Measurements from ENCODE around the gene MTF2.
"Not testable (repeated sequence)": the region's sequence is repeated elsewhere in the genome, so short reads cannot be mapped to it uniquely, and the experiment has no call there.

The MTF2 gene

DNA sequence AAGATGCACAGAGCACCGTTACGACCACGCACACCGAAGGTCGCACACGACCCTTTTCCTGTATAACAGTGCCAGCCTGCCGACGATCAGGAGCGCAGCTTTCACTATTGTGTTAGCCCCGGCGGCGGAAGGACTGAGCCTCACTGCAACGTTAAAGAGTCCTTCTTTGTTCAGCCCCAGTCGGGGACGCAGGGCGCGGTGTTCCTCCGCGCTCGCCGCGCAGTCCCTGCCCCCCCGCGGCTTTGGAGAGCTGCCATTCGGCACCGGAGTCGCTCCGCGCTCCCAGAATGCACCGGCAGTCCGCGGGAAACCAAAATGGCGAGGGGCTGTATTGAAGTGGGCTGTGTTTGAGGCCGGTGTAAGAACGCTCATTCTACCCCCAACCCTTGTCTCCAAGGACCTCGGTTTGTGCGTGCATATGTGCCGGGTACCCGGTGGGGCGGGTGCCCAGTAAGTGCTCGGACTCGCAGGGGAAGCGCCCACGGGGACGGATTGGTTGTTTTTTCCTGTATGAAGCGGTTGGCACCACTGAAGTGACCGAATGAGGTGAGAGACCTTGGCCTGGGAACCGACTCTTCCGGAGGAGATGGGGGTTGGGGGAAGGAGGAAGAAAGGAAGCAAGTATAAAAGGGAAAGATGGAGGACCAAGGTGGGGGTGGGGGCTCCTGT is at the start of gene MTF2:
TSS of gene MTF2 (plus strand) at position 298 of the 669 bp plus-strand sequence. CDS start at position 542, 244 bp downstream.
- peak; percentile 100 for DNase-seq

DNA sequence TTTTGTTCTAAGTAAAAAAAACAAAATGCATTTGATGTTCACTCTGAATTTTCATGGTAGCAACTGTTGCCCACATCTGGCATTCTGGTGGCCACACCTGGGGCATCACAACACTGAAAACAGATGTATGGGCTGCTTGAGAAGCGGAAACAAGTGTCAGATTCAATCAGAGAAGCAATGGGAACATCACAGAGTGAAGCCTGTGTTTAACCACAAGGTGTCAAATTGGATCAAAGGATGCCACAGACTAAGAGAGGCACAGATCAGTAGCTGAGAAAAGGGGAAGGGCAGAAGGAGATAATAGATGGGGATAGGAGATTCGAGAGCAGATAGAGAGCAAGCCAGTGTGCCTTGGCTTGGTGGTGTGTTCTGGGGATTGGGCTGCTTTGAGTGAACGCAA is 49.8 kb upstream of the MTF2 start:
- DNase-seq = no peak

DNA sequence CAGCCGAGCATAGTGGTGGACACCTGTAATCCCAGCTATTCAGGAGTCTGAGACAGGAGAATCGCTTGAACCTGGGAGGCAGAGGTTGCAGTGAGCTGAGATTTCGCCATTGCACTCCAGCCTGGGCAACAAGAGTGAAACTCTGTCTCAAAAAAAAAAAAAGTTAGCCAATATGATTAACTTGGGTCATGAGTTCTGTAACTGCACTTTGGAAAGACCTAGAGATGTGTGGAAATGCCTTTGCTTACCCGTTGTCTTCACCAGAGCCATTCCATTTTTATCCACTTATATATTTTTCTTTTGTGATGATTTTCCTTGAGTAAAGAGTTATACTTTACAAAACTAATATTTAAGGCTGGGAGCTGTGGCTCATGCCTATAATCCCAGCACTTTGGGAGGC is 48.9 kb upstream of the MTF2 start:
- DNase-seq = not testable (repeated sequence)

DNA sequence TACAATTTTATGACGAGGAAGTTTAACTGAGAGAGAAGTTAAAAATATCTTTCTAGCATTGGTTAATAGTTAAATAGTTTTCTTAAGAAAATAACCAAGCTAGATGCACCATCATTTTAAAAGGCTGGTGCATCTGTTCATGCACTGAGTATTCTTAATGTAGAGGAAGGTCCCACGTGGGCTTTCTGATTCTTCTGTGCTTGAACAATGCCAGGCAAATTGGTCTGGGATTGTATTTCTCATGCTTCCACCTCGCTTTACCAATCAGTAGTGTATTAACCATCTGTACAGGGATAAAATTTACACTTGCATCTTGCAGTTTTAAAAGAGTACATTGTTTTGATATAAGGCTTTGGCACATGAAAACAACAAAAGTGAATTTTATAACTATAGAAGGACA is 47.4 kb upstream of the MTF2 start:
- DNase-seq = no peak

DNA sequence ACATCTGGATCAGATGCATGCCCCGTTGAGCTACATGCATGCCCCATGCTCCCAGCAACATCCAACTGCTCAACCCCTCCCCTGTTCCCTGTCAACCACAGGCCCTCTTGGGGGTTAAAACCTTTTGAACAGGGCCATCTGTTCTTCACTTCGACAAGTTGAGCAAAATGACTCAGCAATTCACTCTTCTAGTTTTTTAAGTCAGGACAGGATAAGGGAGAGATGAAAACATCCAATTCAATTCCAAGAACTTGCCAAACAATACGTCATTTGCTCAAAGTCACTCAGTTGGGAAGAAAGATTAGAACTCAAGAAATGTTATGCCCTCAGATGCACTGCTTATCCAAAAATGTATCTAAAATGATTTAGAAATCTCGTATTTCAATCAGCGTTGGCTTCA is 46.1 kb upstream of the MTF2 start:
- DNase-seq = peak; percentile 31

DNA sequence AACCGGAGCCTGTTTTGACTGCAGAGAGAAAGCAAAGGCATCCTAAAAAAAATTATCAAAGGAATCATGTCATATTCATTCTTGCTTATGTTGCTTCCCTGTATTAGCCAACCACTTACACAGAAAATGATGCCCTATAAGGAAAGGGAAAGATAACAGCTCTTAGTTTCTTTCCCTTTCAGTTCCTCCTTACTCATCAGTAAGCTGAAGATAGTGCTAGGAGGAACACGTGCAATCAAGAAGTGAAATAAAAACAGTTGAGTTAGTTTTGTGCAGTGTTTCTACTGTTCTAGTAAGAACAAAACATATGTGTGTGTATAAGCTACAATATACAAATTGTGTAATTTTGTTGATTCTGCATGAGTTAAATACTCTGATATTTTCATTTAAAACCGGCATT is 45.3 kb upstream of the MTF2 start:
- no peak for DNase-seq

DNA sequence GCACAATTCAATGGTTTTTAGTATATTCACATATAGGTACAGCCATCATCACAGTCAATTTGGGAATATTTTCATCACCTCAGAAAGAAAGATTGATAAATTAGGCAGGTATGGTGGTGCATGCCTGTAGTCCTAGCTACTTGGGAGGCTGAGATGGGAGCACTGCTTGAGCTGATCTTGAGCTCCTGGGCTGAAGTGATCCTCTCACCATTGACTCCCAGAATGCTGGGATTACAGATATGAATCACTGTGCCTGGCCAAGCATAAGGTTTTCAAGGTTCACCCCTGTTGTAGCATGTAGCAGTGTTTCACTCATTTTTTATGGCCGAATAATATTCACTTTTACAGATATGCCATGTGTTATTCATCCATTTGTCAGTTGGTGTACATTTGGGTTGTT is 44.7 kb upstream of the MTF2 start:
- no peak for DNase-seq

DNA sequence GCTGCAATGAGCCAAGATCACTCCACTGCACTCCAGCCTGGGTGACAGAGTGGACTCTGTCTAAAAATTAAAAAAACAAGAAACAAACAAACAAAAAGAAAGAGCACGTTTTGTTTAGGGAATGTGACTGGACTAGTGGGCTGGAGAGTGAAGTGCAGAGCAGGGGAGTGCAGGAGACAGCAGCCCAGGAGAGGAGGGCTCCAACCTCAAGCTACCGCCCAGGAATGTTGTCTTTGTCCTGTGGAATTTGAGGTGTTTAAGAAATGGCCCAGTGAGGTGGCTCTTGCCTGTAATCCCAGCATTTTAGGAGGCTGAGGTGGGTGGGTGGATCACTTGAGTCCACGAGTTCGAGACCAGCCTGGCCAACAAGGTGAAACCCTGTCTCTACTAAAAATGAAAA is 42.4 kb upstream of the MTF2 start:
- no peak for DNase-seq

DNA sequence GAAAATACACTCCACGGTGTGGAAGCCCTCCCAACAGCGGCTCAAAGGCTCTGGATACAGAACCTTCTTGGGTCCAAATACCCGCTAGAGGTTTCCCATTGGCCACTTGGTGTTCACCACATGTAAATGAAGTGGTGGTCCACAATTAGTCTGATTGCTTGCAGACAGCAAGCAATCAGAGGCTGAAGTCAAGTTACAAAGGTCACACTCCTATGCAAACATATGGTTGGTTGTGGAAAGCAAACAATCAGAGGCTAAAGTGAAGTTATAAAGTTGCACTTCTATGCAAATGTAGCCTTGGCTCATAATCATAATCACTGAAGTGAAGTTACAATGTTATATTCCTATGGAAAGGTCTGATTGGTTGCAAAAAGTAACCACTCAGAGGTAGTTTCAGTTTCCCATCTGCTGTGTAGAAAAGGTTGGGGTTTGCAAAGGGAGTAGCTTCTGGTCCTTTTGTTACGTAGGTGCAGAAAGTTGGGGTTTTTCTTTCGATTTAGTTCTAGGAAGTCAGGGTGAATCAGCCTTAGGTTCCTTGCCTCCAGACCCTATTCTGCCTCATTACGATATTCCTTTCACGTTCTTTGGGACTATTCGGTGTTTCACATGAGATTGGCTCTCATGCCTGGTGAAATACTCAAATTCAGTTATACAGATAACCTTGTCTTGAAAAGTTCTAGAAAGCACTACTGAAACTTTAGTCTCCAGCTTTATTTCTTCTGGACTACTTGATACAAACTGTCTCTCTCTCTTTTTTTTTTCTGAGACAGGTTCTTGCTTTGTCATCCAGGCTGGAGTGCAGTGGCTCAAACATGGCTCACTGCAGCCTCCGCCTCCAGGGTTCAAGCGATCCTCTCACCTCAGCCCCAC is 36.7 kb upstream of the MTF2 start:
- DNase-seq = peak; percentile 72

DNA sequence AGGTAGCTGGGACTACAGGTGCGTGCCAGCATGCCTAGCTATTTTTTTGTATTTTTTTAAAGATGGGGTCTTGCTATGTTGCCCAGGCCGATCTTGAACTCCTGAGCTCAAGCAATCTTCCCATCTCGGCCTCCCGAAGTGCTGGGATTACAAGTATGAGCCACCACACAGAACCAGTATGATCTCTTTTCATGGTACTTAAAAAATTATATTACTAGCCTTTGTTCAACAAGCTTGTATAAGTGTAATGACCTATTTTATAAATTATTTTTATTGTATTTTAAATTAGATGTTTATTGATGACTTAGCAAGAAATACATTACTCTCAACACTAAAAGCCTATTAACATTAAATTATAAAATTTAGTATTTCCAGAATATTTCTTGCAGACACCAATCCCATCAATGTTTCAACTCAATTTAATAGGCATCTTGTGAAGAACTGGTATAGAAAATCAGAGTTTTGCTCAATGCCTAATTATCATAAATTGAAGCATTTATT is 36.0 kb upstream of the MTF2 start:
- no peak for DNase-seq

DNA sequence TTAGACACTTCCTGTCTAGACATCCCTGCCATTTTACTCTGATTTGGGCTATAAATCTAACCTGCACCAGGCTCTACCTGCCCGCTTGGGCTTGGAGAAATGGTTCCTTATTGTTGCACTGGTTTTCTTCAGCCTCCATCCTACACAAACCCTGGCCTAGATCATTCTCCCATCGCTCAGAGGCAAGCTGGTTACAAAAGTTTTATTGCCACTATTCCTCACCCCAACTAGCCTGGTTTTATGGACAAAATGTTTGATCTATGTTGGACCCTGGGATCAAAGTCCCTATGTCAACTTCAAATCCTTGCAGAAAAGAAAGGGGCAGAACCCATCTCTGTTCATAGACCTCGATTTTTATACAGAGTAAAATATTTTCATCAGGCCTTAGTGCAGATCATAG is 31.5 kb upstream of the MTF2 start:
- DNase-seq = no peak

DNA sequence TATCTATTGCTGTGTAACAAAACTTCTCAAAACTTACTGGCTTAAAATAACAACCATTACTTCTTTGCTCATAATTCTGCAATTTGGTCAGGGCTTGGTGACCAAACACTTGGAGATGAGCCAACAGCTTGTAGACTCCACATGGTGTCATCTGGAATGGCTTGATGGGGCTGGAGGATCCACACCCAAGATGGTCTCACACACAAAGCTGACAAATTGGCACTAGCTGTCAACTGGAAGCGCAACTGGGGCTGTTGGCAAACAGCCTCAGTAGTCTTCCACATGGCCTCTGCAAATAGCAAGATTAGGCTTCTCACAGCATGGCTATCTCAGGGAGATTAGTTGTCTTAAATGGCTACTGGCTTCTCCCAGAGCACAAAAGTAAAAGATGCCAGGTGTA is 27.1 kb upstream of the MTF2 start:
- no peak for DNase-seq

DNA sequence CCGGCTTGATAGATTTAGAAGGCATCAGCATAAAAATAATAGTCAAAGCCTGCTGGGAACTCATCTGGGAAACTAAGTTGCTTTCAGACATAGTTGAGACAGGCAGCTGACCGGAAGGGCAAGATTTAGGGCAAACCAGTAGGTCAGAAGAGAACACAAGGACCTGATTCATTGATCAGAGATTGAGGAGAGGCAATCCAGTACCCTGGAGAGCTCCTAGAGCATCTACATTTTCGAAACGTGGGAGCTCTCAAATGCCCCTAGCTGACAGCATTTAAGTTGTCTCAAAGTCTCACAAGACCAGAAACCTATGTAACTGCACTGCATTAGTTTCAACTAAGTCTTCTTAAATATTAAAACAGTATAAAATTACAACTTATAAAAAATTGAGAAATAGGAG is 22.9 kb upstream of the MTF2 start:
- DNase-seq = no peak

DNA sequence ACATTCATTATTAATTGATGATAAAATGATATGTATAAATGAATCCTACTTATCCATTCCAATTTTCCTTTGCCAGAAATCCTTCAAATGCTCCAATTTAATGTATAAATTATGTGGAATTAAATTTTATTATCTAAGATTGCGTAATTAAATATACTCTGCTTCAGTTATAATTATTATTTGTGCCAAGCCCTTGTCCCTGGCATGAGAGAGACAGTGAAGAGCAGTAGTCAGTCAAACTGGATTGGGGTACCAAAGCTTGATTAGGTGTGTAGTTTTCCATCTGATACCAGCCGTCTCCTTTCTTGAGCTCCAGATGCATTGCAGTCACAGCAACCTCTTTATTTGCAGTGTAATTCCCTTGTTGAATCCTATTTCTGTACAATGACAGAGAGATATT is 22.4 kb upstream of the MTF2 start:
- DNase-seq = no peak

DNA sequence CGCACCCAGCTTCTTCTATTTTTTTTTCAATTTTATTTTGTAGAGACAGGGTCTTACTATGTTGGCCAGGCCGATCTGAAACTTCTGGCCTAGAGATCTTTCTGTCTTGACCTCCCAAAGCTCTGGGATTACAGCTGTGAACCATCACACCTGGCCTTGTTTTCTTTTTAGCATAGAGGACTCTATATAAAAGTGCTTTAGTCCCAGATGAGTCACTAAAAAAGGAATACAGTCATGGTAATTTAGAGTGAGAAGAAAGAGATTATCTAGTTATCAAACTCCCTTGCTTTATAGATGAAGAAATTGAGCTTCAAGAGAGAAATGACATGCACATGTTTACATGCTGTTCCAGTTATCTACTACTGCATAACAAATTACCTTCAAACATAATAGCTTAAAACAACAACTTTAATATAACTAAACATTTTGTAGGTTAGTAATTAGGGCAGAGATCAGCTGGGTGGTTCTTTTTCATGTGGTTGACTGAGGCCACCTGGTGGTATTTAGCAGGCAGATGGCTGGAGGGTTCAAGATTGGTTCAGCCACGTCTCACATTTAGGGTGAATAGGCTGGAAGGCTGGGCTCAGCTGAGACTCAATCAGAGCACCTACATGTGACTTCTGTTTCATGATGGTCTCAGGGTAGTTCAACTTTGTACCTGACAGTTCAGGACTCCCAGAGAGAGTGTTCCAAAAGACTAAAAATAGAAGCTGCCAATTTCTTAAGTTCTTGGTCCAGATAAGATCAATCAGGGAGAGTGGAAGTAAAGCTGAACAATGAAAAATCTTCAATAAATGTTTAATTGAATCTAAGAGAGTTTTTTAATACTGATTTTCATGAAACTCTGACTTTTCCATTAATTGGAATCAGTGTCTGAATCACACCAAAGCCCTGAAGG is 16.9 kb upstream of the MTF2 start:
- peak; percentile 85 for DNase-seq

DNA sequence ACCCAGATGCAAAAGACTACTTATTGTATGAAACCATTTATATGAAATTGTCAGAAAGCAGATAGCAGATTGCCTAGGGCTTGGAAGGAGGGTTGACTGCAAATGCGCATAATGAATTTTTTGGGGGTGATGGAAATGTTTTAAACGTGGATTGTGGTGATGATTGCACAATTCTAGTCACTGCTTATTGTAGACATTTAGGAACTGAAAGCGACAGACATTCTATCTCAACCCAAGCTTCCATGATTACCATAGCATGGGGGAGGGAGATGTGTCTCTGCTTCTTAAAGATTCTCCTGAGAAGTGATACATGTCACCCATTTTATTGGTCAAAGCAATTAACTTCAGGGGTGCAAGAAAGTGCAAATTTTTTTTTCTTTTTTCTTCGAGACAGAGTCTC is 2.8 kb upstream of the MTF2 start:
- DNase-seq = no peak

DNA sequence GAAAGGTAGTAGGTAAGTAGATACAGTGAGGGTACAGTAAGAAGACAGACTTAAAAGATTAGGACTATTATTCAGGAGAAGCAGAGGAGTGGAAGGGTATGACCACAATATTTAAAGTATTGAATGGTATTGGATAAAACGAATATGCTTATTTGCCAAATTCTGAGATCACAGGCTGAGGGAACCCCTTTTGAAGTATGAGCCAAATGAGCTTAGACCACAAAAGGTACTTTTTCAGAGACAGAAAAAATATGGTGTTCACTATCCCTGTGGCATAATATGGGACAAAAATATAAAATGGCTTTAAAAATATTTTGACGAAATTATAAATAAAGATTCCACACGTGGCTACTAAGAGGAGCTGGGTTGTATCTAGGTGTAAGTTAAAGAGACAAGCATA is 880 bp upstream of the MTF2 start:
- no peak for DNase-seq

DNA sequence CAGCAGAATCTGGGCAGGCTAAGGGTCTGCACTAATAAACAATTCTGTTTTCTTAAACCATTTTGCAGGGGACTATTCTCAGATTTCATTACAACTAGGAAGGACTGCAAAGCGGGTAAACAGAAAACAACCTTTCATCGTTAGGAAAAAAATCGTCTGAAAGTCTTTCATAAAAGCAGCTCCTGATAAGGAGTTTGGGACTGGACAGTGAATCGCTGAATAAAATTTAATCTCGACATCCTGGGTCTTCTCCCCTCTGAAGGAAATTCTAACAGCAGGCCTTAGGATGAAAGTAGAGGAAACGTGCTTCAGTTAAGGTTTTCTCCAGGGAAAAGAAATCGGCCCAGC is 471 bp upstream of the MTF2 start:
- no peak for DNase-seq

DNA sequence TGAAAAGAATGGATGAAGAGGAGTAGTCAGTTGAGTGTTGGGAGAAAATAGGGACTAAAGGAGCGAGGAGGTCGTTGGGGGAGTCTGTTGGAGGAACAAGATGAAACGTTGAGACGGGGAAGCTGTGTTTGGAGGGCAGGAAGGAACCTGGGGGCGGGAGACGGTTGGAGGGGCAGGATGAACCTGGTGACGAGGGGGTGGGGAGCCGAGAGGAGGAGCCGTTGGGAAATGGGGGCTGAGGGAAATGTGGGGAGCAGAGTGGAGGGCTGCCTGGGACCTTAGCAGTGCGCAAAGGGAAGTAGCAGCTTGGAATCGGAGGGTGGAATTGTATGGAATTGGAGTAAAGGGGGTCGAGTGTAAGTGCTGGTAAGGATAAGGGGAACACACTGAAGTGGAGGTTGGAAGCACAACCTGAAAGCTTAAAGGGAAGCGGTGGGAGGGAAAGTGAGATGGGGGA is 630 bp downstream of the MTF2 start:
- peak; percentile 70 for DNase-seq

DNA sequence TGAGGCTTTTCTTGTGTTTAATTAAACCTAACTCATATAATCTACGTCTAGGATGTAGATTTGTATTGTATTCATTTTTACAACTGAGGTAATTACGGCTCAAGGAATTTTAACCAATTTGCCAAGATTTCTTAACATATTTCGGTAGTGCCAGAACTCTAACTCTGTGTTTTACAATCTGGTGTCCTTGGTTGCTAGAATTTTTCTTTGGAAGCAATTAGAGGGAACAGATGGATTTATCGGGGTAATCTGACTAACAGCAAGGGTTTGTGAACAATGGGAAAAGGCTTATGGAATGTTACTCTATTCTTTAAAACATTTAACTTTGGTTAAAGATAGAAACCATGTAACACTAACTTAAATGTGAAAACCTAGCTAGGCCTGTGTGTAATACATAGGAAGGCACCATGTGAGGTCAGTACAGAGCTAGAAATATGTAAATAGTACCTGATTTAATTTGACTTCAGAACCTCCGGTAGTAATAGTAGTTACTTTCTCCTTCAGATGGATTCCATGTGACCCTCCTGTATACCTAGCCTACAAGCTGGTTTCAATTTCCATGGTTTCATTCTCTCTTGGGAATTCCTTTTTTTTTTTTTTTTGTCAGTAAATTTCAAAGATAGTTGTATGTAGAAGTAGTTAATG is 1.2 kb downstream of the MTF2 start:
- DNase-seq = peak; percentile 84

DNA sequence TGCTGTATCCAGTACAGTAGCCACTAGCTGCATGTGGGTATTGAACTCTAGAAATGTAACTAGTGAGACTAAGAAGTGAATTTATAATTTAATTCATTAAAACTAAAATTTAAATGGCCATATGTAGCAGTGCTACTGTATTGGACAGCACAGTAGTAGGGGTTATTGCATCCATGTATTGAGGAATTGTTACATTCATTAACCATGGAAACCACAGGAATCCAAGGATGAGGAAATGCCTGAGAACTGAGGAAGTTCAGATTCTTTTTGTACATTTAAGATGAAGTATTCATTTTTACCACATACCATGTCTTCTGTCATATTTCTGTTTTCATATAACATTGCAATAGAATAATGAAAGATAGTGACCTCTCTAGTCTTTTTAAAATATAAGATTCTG is 2.6 kb downstream of the MTF2 start:
- no peak for DNase-seq

DNA sequence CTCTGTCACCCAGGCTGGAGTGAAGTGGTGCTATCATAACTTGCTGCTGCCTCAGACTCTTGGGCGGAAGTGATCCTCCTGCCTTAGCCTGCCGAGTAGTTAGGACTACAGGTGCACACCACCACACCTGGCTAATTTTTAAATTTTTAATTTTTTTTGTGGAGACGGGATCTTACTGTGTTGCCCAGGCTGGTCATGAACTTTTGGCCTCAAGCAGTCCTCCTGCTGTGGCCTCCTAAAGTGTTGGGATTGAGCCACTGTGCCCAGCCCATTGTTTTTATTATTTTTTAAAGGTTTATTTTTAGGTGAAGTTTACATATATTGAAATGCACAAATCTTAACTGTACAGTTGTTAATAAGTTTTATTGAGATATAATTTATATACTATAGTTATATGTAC is 3.2 kb downstream of the MTF2 start:
- DNase-seq = no peak

DNA sequence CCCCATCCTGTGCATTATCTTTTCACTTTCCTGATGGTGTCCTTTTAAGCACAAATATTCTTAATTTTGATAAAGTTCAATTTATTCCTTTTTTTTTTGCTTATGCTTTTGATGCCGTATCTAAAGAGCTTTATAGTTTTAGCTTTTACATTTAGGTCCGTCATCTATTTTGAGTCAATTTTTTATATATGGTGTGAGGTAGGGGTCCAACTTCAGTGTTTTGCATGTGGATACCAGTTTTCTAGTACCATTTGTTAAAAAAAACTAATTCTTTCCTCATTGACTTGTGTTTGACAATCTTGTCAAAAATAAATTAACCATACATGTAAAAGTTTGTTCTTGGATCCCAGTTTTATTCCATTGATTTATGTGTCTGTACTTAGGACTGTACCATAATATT is 4.9 kb downstream of the MTF2 start:
- DNase-seq = no peak

Data from DMS53 (cell line).